SIG-M5 (cell line): ENCODE results near the gene PCDHB4.
"Not testable (repeated sequence)": the region's sequence is repeated elsewhere in the genome, so short reads cannot be mapped to it uniquely, and the experiment has no call there.

Experiments used
- DNase-seq: peaks from one replicate; lab custom pipeline; 2025; lab: John Stamatoyannopoulos, UW

Gene PCDHB4

DNA sequence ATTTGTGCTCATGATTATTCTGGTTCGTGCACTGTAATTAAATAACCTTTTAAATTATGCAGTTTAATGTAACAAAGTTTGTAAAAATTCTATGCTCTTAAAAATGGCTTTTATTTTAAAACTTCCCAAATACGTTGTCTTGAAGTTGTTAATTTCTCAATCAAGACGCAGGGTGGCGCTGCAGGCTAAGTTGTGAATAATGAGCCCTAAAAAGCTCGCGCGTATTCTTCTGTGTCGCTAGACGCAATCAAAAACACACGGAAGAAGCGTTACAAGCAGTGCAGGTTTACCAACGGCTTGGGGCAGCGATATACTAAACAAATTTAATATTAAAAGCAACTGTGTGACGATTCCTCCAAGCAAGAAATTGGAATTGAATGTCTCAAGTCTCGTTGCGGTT, at the start of gene PCDHB4:
Gene PCDHB4, plus strand, starts transcription at position 256 of the 400 bp plus-strand sequence. CDS start 181 bp downstream, outside the sequence.
- no peak for DNase-seq

DNA sequence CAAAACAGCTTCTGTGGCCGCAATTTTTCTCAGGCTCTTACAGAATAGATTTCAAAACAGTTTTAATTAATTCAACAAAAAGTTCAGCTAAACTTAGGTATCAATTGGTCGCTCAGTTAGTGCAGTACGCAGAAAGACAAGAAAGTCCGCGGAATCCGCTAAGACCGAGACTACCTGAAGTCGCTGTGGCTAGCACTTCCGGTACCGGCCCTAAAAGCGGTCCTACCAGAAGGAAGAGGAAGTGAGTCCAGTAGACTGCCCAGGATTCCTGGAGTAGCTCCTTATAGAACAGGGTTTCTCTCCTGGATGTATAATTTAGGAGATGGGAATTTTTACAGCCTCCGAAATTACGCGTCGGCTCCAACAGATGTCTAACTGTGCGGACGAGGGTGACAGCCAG, 43.8 kb upstream of the PCDHB4 start:
- no peak for DNase-seq

DNA sequence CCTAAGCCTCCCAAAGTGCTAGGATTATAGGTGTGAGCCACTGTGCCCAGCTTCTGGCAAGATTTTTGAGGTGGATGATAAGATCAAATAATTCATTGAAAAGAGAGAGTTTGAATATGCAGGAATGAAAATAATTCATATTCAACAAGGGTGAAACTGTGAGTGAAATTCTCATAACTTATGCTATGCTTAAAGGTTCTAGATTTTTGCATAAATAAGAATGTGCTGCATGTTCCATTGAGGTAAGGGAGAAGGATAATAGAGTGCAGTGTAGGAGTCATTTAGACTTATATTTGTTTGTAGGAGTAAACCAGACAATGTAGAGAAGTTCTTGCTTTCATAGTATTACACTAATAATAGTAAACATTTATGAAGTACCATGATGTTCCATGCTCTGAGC, 39.4 kb upstream of the PCDHB4 start:
- DNase-seq = no peak

DNA sequence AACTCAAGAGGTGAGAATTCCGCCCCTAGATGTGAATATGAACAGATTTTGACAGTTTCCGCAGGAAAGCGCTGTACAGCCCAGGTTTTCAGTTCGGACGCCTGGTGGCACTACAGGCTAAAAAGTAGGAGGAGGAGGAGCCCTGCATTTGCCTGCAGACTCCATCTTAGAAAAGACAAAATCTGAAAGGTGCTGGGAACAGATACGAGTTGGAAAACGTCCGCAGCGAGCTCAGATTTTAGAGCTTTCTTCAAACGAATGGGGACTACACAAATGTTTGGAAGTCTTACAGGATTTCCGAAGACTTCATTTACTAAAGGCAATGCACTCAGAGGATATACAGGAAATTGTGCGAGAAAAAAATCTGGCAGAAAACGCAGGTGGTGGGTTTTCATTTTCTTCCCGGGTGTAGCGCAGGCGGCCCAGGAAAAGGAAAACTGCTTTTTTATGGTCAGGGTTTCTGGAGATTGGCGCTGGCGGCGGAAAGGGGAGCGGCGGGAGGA, 37.1 kb upstream of the PCDHB4 start:
- no peak for DNase-seq

DNA sequence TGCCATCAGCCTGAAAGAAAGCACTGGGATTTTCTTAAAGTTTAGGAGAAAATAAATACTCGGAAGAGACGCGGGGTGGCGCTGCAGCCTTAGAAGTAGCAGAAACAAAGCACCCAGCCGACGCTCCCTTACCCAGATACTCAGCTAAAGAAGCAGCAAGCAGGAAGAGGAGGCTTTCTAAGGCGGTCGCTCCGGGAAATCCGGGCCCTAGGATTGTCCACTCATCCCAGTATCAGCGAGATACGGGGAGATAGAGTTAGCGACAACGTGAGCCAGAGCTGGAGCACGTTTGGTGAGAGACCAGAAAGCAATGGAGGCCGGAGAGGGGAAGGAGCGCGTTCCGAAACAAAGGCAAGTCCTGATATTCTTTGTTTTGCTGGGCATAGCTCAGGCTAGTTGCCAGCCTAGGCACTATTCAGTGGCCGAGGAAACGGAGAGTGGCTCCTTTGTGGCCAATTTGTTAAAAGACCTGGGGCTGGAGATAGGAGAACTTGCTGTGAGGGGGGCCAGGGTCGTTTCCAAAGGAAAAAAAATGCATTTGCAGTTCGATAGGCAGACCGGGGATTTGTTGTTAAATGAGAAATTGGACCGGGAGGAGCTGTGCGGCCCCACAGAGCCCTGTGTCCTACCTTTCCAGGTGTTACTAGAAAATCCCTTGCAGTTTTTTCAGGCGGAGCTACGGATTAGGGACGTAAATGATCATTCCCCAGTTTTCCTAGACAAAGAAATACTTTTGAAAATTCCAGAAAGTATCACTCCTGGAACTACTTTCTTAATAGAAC, 26.9 kb upstream of the PCDHB4 start, which contains the start of gene PCDHB2:
Gene PCDHB2, plus strand, starts transcription at position 135 of the 782 bp plus-strand sequence. Its CDS starts 176 bp downstream, at position 311.
- no peak for DNase-seq

DNA sequence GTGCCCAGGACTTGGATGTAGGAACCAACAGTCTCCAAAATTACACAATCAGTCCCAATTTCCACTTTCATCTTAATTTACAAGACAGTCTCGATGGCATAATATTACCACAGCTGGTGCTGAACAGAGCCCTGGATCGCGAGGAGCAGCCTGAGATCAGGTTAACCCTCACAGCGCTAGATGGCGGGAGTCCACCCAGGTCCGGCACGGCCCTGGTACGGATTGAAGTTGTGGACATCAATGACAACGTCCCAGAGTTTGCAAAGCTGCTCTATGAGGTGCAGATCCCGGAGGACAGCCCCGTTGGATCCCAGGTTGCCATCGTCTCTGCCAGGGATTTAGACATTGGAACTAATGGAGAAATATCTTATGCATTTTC, 26.4 kb upstream of the PCDHB4 start:
- DNase-seq = no peak

DNA sequence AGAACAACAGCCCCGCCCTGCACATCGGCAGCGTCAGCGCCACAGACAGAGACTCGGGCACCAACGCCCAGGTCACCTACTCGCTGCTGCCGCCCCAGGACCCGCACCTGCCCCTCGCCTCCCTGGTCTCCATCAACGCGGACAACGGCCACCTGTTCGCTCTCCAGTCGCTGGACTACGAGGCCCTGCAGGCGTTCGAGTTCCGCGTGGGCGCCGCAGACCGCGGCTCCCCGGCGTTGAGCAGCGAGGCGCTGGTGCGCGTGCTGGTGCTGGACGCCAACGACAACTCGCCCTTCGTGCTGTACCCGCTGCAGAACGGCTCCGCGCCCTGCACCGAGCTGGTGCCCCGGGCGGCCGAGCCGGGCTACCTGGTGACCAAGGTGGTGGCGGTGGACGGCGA, 25.4 kb upstream of the PCDHB4 start:
- not testable (repeated sequence) for DNase-seq

DNA sequence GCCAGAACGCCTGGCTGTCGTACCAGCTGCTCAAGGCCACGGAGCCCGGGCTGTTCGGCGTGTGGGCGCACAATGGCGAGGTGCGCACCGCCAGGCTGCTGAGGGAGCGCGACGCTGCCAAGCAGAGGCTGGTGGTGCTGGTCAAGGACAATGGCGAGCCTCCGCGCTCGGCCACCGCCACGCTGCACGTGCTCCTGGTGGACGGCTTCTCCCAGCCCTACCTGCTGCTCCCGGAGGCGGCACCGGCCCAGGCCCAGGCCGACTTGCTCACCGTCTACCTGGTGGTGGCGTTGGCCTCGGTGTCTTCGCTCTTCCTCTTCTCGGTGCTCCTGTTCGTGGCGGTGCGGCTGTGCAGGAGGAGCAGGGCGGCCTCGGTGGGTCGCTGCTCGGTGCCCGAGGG, 25.0 kb upstream of the PCDHB4 start:
- DNase-seq = not testable (repeated sequence)

DNA sequence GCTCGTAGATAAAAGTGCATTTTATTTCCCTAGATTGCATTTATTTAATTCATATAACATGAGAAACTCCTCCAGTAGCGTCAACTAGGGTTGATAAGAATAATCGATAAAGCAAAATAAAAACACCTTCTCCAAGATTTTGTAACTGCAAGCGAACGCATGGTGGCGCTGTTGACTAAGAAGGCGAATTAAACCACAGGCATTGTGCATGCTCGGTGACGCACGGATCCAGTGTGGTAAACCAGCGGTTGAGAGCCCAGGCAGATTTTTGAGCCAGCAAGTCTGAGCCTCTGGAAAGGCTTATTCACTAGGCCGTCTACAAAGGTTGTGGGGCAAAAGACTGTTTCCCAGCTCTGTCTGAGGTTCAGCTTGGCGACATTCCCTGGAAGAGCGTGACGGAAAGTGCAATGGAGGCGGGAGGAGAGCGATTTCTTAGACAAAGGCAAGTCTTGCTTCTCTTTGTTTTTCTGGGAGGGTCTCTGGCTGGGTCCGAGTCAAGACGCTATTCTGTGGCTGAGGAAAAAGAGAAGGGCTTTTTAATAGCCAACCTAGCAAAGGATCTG, 21.3 kb upstream of the PCDHB4 start, which contains the start of gene PCDHB3:
Gene PCDHB3, plus strand, starts transcription at position 231 of the 563 bp plus-strand sequence. Its CDS starts 177 bp downstream, at position 408.
- DNase-seq = no peak

DNA sequence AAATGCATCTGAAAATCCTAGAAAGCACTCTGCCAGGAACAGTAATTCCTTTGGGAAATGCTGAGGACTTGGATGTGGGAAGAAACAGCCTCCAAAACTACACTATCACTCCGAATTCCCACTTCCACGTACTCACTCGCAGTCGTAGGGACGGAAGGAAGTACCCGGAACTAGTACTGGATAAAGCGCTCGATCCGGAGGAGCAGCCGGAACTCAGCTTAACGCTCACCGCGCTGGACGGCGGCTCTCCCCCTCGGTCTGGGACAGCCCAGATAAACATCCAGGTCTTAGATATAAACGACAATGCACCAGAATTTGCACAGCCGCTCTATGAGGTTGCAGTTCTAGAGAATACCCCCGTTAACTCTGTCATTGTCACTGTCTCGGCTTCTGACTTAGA, 20.6 kb upstream of the PCDHB4 start:
- no peak for DNase-seq

DNA sequence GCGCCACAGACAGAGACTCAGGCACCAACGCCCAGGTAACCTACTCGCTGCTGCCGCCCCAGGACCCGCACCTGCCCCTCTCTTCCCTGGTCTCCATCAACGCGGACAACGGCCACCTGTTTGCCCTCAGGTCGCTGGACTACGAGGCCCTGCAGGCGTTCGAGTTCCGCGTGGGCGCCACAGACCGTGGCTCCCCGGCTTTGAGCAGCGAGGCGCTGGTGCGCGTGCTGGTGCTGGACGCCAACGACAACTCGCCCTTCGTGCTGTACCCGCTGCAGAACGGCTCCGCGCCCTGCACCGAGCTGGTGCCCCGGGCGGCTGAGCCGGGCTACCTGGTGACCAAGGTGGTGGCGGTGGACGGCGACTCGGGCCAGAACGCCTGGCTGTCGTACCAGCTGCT, 19.5 kb upstream of the PCDHB4 start:
- DNase-seq = not testable (repeated sequence)

DNA sequence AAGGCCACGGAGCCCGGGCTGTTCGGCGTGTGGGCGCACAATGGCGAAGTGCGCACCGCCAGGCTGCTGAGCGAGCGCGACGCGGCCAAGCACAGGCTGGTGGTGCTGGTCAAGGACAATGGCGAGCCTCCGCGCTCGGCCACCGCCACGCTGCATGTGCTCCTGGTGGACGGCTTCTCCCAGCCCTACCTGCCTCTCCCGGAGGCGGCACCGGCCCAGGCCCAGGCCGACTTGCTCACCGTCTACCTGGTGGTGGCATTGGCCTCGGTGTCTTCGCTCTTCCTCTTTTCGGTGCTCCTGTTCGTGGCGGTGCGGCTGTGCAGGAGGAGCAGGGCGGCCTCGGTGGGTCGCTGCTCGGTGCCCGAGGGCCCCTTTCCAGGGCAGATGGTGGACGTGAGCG, 19.1 kb upstream of the PCDHB4 start:
- DNase-seq = not testable (repeated sequence)

DNA sequence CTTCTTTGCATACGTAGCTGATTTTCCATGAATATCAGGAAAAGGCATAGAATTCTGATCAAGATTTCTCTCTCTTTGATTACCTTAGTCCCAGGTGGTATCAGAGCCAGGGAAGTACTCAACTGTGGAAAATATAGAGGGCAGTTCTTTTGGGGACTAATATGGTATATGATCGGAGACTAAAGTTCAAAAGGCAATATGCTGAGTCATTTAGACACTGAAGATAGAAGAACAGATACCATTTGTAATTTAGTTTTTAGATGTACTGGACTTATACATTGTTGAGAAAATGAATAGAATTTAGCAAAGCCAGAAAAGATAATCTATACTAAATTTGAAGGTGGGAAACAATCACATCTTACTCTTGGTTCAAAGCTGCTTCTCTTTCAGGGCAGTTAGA, 16.3 kb upstream of the PCDHB4 start:
- no peak for DNase-seq

DNA sequence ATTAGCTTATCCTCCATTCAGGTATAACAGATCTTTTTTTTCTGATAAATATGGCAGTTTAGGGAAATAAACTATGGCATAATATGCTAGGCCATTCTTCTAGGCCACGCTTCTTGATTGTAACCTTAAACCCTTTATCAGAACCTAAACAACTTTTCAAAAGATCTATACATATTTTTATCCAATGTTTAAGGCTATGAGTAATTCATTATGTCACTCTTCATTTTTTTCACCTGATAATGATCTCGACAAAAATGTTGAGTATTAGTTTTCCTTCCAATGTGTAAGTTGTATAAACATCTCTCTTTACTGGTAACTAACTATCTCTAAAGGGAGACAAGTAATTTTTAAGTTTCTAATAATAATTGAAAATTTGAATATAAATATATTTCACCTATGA, 2.4 kb upstream of the PCDHB4 start:
- no peak for DNase-seq

DNA sequence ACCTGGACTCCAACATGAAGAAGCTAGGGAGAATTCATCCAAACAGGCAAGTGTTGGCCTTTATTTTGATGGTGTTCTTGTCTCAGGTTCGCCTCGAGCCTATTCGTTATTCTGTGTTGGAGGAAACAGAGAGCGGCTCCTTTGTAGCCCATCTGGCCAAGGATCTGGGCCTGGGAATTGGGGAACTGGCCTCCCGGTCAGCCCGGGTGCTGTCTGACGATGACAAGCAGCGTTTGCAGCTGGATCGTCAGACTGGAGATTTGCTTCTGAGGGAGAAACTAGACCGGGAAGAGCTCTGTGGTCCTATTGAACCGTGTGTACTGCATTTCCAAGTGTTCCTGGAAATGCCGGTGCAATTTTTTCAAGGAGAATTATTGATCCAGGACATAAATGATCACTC, 367 bp downstream of the PCDHB4 start:
- DNase-seq = no peak

DNA sequence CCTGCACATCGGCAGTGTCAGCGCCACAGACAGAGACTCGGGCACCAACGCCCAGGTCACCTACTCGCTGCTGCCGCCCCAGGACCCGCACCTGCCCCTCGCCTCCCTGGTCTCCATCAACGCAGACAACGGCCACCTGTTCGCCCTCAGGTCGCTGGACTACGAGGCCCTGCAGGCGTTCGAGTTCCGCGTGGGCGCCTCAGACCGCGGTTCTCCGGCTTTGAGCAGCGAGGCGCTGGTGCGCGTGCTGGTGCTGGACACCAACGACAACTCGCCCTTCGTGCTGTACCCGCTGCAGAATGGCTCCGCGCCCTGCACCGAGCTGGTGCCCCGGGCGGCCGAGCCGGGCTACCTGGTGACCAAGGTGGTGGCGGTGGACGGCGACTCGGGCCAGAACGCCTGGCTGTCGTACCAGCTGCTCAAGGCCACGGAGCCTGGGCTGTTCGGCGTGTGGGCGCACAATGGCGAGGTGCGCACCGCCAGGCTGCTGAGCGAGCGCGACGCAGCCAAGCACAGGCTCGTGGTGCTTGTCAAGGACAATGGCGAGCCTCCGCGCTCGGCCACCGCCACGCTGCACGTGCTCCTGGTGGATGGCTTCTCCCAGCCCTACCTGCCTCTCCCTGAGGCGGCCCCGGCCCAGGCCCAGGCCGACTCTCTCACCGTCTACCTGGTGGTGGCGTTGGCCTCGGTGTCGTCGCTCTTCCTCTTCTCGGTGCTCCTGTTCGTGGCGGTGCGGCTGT, 1.9 kb downstream of the PCDHB4 start:
- DNase-seq = not testable (repeated sequence)

DNA sequence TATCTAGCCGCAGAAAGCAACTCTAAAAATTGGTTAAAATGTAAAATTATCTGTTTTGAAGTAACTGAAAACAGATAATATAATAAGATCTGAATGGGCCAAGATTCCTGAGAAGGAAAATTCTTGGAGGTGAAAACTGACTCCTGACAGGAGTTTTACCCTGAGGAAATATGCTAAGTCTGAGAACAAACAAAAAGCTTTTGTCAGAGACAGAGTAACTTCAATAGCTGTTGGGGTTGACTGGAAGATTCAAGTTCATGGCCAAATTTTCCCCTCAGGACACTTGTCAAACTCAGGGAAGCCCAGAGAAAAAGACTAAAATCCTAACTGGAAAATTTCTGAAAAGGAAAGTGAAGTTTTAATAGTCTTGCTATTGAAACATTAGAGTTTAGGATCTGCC, 5.7 kb downstream of the PCDHB4 start:
- DNase-seq = no peak

DNA sequence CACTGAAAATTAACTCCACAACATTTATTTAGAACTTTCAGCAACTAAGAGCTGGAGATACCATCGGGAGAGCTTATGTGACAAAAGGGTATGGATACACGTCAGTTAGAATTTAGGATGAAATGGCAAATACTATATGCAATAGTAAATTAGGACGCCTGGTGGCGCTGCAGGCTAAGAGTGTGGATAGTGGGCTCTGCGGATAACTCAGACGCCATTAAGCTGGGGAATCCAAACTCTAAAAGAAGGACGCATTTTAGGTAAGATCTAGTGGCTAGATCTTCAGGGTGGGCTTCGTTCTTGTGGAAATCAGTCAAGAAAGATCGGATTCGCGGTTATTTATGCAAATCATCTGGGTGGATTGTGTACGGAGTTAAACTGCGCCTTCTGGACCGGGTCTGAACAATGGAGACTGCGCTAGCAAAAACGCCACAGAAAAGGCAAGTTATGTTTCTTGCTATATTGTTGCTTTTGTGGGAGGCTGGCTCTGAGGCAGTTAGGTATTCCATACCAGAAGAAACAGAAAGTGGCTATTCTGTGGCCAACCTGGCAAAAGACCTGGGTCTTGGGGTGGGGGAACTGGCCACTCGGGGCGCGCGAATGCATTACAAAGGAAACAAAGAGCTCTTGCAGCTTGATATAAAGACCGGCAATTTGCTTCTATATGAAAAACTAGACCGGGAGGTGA, 13.6 kb downstream of the PCDHB4 start, which contains the start of gene PCDHB5:
Gene PCDHB5, plus strand, starts transcription at position 177 of the 688 bp plus-strand sequence. Its CDS starts 229 bp downstream, at position 406.
- no peak for DNase-seq

DNA sequence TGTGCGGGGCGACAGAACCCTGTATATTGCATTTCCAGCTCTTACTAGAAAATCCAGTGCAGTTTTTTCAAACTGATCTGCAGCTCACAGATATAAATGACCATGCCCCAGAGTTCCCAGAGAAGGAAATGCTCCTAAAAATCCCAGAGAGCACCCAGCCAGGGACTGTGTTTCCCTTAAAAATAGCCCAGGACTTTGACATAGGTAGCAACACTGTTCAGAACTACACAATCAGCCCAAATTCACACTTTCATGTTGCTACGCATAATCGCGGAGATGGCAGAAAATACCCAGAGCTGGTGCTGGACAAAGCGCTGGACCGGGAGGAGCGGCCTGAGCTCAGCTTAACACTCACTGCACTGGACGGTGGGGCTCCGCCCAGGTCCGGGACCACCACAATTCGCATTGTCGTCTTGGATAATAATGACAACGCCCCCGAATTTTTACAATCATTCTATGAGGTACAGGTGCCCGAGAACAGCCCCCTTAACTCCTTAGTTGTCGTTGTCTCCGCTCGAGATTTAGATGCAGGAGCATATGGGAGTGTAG, 14.2 kb downstream of the PCDHB4 start:
- no peak for DNase-seq

DNA sequence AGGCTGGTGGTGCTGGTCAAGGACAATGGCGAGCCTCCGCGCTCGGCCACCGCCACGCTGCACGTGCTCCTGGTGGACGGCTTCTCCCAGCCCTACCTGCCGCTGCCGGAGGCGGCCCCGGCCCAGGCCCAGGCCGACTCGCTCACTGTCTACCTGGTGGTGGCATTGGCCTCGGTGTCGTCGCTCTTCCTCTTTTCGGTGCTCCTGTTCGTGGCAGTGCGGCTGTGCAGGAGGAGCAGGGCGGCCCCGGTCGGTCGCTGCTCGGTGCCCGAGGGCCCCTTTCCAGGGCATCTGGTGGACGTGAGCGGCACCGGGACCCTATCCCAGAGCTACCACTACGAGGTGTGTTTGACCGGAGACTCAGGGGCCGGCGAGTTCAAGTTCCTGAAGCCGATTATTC, 15.7 kb downstream of the PCDHB4 start:
- DNase-seq = not testable (repeated sequence)

DNA sequence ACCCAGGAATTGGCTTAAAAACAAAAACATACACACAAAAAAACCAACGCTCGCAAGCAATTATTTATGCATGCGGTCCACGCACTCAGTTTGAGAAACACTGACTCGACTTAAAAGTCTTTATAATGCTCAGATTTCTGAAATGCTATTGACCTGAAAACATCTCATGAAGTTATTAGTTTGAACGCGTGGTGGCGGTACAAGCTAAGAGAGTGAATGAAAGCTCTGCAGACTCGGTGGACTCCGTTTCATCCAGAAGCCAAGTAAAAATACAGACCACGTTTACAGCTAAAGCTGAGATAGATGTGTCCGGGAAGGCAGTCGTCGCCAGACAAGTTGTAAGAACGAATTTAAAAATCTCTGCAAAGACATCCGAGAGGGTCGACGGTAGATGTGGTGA, 28.2 kb downstream of the PCDHB4 start, which contains the start of gene PCDHB6:
Gene PCDHB6, plus strand, starts transcription at position 246 of the 400 bp plus-strand sequence. CDS start 201 bp downstream, outside the sequence.
- no peak for DNase-seq
